Measurements from ENCODE around the gene EXOC6B. TPM values are rescaled to one million over a fixed set of nuclear protein-coding genes. Genes with fewer than 3 reads are reported as not detected.

Gene EXOC6B
- total and polyA plus RNA-seq, 9 of the 15 experiments (the other 6 are each of a cell fraction or from before 2014, with no cell fraction given) = 0.28 to 4.2 (median 2.0) TPM

DNA sequence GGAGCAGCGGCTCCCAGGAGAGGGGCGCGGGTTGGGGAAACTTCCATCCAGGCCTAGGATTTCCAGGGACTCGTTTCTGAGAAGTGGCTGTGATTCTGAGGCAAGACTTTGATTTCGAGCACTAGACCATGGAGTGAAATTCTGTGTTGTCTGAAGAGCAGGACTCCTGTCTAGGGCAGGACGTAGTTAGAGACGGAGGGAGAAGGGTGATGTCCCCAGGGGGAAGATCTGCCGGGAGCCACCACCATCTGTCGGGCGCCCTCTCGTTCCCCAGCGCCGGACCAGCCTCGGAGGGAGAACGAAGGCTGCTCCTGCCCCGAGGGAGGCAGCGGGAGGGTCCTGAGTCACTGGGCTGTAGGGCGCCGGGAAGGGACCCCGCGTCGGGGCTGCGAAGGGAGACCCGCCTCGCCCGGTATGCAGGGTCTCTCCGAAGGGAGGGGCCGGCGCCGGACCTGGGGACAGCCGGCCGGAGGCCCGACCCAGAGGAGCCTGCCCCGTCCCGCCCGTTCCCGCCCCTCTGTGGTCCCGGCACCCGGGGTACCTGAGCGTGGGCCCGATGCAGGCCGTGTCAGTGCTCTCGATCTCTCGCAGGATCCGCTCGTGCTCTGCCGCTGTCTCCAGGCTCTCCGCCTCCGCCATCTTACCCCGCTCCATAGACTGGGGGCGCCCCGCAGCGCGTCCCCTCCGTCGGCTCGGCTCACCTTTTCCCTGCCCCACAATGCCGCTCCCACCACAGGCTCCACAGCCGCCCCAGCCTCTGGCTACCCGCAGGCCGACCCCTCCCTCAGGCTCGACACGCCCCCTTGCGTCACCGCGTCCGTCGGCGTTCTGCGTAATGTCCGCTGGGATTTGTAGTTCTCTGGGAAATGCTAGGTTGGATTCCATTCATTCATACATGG lies at the start of gene EXOC6B (continued):
- TF ChIP-seq KAT7 (CRISPR knock-in tag; IDR thresholded peaks at IDR 0.05; ENCODE audit: borderline replicate concordance) = no peak
- no peak for TF ChIP-seq GABPB2 (CRISPR knock-in tag; conservative IDR thresholded peaks at IDR 0.05)
- no peak for TF ChIP-seq KDM2B (CRISPR knock-in tag; IDR thresholded peaks at IDR 0.05)
- no peak for TF ChIP-seq MIER1 (IDR thresholded peaks at IDR 0.05; ENCODE audit: low read depth)
- TF ChIP-seq, protein P1, sequence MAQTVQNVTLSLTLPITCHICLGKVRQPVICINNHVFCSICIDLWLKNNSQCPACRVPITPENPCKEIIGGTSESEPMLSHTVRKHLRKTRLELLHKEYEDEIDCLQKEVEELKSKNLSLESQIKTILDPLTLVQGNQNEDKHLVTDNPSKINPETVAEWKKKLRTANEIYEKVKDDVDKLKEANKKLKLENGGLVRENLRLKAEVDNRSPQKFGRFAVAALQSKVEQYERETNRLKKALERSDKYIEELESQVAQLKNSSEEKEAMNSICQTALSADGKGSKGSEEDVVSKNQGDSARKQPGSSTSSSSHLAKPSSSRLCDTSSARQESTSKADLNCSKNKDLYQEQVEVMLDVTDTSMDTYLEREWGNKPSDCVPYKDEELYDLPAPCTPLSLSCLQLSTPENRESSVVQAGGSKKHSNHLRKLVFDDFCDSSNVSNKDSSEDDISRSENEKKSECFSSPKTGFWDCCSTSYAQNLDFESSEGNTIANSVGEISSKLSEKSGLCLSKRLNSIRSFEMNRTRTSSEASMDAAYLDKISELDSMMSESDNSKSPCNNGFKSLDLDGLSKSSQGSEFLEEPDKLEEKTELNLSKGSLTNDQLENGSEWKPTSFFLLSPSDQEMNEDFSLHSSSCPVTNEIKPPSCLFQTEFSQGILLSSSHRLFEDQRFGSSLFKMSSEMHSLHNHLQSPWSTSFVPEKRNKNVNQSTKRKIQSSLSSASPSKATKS (CRISPR knock-in tag; IDR thresholded peaks at IDR 0.05) = no peak
- peak; percentile 70 for TF ChIP-seq ZFX (CRISPR knock-in tag; IDR thresholded peaks at IDR 0.05)
- TF ChIP-seq BRD4 (IDR thresholded peaks at IDR 0.05) = no peak
- no peak for TF ChIP-seq ZNF212 (CRISPR knock-in tag; IDR thresholded peaks at IDR 0.05)
- no peak for TF ChIP-seq CHD4 (IDR thresholded peaks at IDR 0.05; ENCODE audit: insufficient read depth, insufficient replicate concordance, low read depth, low read length, poor library complexity, severe bottlenecking)
- TF ChIP-seq FOXM1 (IDR thresholded peaks at IDR 0.05; ENCODE audit: low read depth) = no peak
- no peak for TF ChIP-seq FOXM1 (CRISPR knock-in tag; IDR thresholded peaks at IDR 0.05; ENCODE audit: low read depth)
- 0 out of 2 replicates have a peak, but pooled peaks have one; percentile 53 for TF ChIP-seq ZBTB1 (CRISPR knock-in tag; IDR thresholded peaks at IDR 0.05; ENCODE audit: borderline replicate concordance, low read depth)
- TF ChIP-seq, protein P2, sequence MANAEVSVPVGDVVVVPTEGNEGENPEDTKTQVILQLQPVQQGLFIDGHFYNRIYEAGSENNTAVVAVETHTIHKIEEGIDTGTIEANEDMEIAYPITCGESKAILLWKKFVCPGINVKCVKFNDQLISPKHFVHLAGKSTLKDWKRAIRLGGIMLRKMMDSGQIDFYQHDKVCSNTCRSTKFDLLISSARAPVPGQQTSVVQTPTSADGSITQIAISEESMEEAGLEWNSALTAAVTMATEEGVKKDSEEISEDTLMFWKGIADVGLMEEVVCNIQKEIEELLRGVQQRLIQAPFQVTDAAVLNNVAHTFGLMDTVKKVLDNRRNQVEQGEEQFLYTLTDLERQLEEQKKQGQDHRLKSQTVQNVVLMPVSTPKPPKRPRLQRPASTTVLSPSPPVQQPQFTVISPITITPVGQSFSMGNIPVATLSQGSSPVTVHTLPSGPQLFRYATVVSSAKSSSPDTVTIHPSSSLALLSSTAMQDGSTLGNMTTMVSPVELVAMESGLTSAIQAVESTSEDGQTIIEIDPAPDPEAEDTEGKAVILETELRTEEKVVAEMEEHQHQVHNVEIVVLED (CRISPR knock-in tag; IDR thresholded peaks at IDR 0.05) = peak; percentile 99
- peak; percentile 9; the same call in 1 of the 2 replicates for TF ChIP-seq CTBP1 (IDR thresholded peaks at IDR 0.05; ENCODE audit: borderline replicate concordance)
- no peak for TF ChIP-seq NFE2 (IDR thresholded peaks at IDR 0.05; ENCODE audit: low read depth)
- TF ChIP-seq HDAC1 (IDR thresholded peaks at IDR 0.05) = 0 out of 4 replicates have a peak, but pooled peaks of 1 of the 2 experiments have one; percentile 28
- TF ChIP-seq ZNF124 (CRISPR knock-in tag; IDR thresholded peaks at IDR 0.05) = no peak
- peak; percentile 78 to 81 for TF ChIP-seq MAZ (CRISPR knock-in tag; conservative IDR thresholded peaks at IDR 0.05 in 1 of 2, IDR thresholded peaks at IDR 0.05 in 1 of 2)
- TF ChIP-seq POLR2AphosphoS2 (IDR thresholded peaks at IDR 0.05; ENCODE audit: low read length) = no peak
- TF ChIP-seq, protein P3, sequence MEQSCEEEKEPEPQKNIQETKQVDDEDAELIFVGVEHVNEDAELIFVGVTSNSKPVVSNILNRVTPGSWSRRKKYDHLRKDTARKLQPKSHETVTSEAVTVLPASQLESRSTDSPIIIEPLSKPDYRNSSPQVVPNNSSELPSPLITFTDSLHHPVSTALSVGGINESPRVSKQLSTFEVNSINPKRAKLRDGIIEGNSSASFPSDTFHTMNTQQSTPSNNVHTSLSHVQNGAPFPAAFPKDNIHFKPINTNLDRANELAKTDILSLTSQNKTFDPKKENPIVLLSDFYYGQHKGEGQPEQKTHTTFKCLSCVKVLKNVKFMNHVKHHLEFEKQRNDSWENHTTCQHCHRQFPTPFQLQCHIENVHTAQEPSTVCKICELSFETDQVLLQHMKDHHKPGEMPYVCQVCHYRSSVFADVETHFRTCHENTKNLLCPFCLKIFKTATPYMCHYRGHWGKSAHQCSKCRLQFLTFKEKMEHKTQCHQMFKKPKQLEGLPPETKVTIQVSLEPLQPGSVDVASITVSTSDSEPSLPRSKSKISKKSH (CRISPR knock-in tag; IDR thresholded peaks at IDR 0.05) = no peak
- no peak for TF ChIP-seq ZNF778 (CRISPR knock-in tag; IDR thresholded peaks at IDR 0.05)
- TF ChIP-seq TAF1 (IDR thresholded peaks at IDR 0.05; ENCODE audit: control insufficient read depth, extremely low read depth, insufficient read depth, low read length, severe bottlenecking) = no peak
- peak; percentile 79; the same call in 1 of the 2 replicates for TF ChIP-seq KLF13 (tag; IDR thresholded peaks at IDR 0.05; ENCODE audit: borderline replicate concordance, low read depth)

Data from K562 (cell line).